Fibroblast of the conjunctiva (primary cell): Measurements from ENCODE around the gene EEF1AKMT4.

ENCODE experiments used
- DNase-seq: peaks from one replicate; pipeline ENCODE4 v3.0.0-alpha.2; 2010; ENCODE audit warnings: low read depth

EEF1AKMT4 gene

GRCh38 chr3:184236033-184236410 is 13.4 kb upstream of the EEF1AKMT4 start:
- DNase-seq: no peak

GRCh38 chr3:184236636-184237035 is 12.8 kb upstream of the EEF1AKMT4 start:
- no peak for DNase-seq

GRCh38 chr3:184237211-184237610 is 12.3 kb upstream of the EEF1AKMT4 start:
- no peak for DNase-seq

GRCh38 chr3:184237807-184238206 is 11.7 kb upstream of the EEF1AKMT4 start:
- no peak for DNase-seq

- DNase-seq: no peak
These were observed 11.1 kb upstream of the EEF1AKMT4 start for GRCh38 chr3:184238246-184238818.

- DNase-seq: no peak
These were observed 10.3 kb upstream of the EEF1AKMT4 start for GRCh38 chr3:184239221-184239620.

GRCh38 chr3:184239708-184240107 is 9.8 kb upstream of the EEF1AKMT4 start:
- no peak for DNase-seq

GRCh38 chr3:184240384-184241140 is 8.9 kb upstream of the EEF1AKMT4 start:
- no peak for DNase-seq

GRCh38 chr3:184241141-184241446 is 8.4 kb upstream of the EEF1AKMT4 start:
- DNase-seq: no peak

- no peak for DNase-seq
These were observed 7.8 kb upstream of the EEF1AKMT4 start for GRCh38 chr3:184241447-184242296.

- no peak for DNase-seq
These were observed 7.2 kb upstream of the EEF1AKMT4 start for GRCh38 chr3:184242297-184242685.

GRCh38 chr3:184248454-184249411 is 739 bp upstream of the EEF1AKMT4 start, which contains the start of gene ALG3:
Gene ALG3, minus strand, starts transcription at chr3:184248962. Its CDS starts 22 bp downstream, at chr3:184248940.
- DNase-seq: peak; percentile 57

GRCh38 chr3:184250167-184250828 is 826 bp downstream of the EEF1AKMT4 start:
- DNase-seq: peak; percentile 71

- DNase-seq: no peak
These were observed 6.0 kb downstream of the EEF1AKMT4 start for GRCh38 chr3:184255291-184256039.

- no peak for DNase-seq
These were observed 7.8 kb downstream of the EEF1AKMT4 start for GRCh38 chr3:184257083-184257915.

- no peak for DNase-seq
These were observed 9.5 kb downstream of the EEF1AKMT4 start for GRCh38 chr3:184258926-184259325.

GRCh38 chr3:184259396-184259877 is 10.0 kb downstream of the EEF1AKMT4 start:
- DNase-seq: no peak

- no peak for DNase-seq
These were observed 10.6 kb downstream of the EEF1AKMT4 start for GRCh38 chr3:184259878-184260723.
